Neural progenitor cell (in vitro differentiated cells): ENCODE measurements around the gene INVS. TPM values are rescaled to one million over a fixed set of nuclear protein-coding genes. Genes with fewer than 3 reads are reported as not detected.

ENCODE experiments used
- DNase-seq: peaks from one replicate; pipeline ENCODE4 v3.0.0-alpha.2; 2016; ENCODE audit warnings: low spot score
- H2AFZ ChIP-seq: fragments of 200-600 bp; sonication (generic); replicated peaks from 2 replicates; pipeline ENCODE4 v1.6.1; 2016; ENCODE audit warnings: antibody characterized with exemption
- H3F3A ChIP-seq: fragments of 200-600 bp; sonication (generic); 2 replicates; pipeline ENCODE4 v1.6.1; 2016; ENCODE audit warnings: antibody characterized with exemption, low read depth
- H3K27ac ChIP-seq: fragments of 200-600 bp; sonication (generic); 2 replicates; pipeline ENCODE4 v1.5.1; 2016; ENCODE audit warnings: mild to moderate bottlenecking
- H3K27me3 ChIP-seq: fragments of 200-600 bp; sonication (generic); 2 replicates; pipeline ENCODE4 v1.6.1; 2016; ENCODE audit warnings: mild to moderate bottlenecking, moderate library complexity
- H3K36me3 ChIP-seq: fragments of 200-600 bp; sonication (generic); 2 replicates; pipeline ENCODE4 v1.5.1; 2016
- H3K4me1 ChIP-seq: fragments of 200-600 bp; sonication (generic); 2 replicates; pipeline ENCODE4 v1.6.1; 2016; ENCODE audit warnings: mixed run types
- H3K4me2 ChIP-seq: fragments of 200-600 bp; sonication (generic); 2 replicates; pipeline ENCODE4 v1.6.1; 2016
- H3K4me3 ChIP-seq: fragments of 200-600 bp; sonication (generic); 2 replicates; pipeline ENCODE4 v1.5.1; 2016
- H3K79me2 ChIP-seq: fragments of 200-600 bp; sonication (generic); 2 replicates; pipeline ENCODE4 v1.6.1; 2016; ENCODE audit warnings: low read depth
- H3K9ac ChIP-seq: fragments of 200-600 bp; sonication (generic); 2 replicates; pipeline ENCODE4 v1.6.1; 2016
- H3K9me3 ChIP-seq: fragments of 200-600 bp; sonication (generic); 2 replicates; pipeline ENCODE4 v1.5.1; 2016; ENCODE audit warnings: low read depth
- H4K20me1 ChIP-seq: fragments of 200-600 bp; sonication (generic); 2 replicates; pipeline ENCODE4 v1.6.1; 2016; ENCODE audit warnings: low read depth
- H3K27ac Mint-ChIP-seq: 3 replicates; pipeline ENCODE4 v1.8.0; 2021; ENCODE audit warnings: mixed read lengths
- H3K27me3 Mint-ChIP-seq: 2 replicates; pipeline ENCODE4 v1.8.0; 2022; ENCODE audit warnings: low read depth, mild to moderate bottlenecking, inconsistent platforms, moderate library complexity, mixed read lengths; ENCODE audit not compliant: insufficient read depth
- H3K36me3 Mint-ChIP-seq: 3 replicates; pipeline ENCODE4 v1.8.0; 2021; ENCODE audit warnings: mixed read lengths
- H3K4me1 Mint-ChIP-seq: 3 replicates; pipeline ENCODE4 v1.8.0; 2021; ENCODE audit warnings: mixed read lengths
- H3K4me3 Mint-ChIP-seq: 3 replicates; pipeline ENCODE4 v1.8.0; 2021; ENCODE audit warnings: mild to moderate bottlenecking, moderate library complexity, mixed read lengths
- H3K9me3 Mint-ChIP-seq: 3 replicates; pipeline ENCODE4 v1.8.0; 2020; ENCODE audit warnings: mixed read lengths
- EZH2 ChIP-seq: fragments of 200-600 bp; sonication (generic); IDR thresholded peaks from 2 replicates; pipeline ENCODE4 v1.6.1; 2017; ENCODE audit warnings: antibody characterized with exemption, mild to moderate bottlenecking, moderate library complexity
- EZH2phosphoT487 ChIP-seq: fragments of 200-600 bp; sonication (generic); IDR thresholded peaks from 2 replicates; pipeline ENCODE4 v1.6.1; 2017; ENCODE audit warnings: antibody characterized with exemption
- total RNA-seq: library from RNA; depleted of rRNA; stranded (reverse); fragments of >200 nt; gene quantifications from 2 replicates; pipeline ENCODE4 v1.2.3, GENCODE V29; 2015; ENCODE audit warnings: low replicate concordance
- TF ChIP-seq, protein P1 (sequence below): fragments of 200-600 bp; sonication (generic); IDR thresholded peaks from 2 replicates; pipeline ENCODE4 v1.5.1; 2017; ENCODE audit warnings: antibody characterized with exemption, mild to moderate bottlenecking

The INVS gene
- total RNA-seq, 1 donor from 2014 or later, result 29.2 TPM

DNA sequence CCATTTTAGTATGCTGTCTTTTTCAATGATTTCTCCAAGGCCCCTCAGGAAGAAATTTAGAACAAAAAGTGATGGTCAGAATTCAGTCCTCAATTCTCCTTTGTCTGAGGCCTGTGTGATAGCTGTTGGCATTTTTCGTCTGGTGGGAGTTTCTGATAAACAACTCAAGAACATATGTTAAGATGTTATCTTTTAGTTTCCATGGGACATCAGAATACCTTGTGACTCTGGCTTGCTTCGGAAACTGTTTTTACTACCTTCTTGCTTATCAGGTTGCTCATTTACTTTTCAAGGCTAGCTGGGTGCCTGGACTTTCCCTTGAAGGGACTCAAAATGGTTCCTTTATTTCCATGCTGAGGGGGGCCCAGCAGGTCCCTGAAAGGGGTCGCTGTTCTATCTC, 97.2 kb downstream of the INVS start:
- no peaks in the 10 kb centered on the region for H3K4me1 ChIP-seq
- TF ChIP-seq EZH2, result no peak
- TF ChIP-seq, protein P1, sequence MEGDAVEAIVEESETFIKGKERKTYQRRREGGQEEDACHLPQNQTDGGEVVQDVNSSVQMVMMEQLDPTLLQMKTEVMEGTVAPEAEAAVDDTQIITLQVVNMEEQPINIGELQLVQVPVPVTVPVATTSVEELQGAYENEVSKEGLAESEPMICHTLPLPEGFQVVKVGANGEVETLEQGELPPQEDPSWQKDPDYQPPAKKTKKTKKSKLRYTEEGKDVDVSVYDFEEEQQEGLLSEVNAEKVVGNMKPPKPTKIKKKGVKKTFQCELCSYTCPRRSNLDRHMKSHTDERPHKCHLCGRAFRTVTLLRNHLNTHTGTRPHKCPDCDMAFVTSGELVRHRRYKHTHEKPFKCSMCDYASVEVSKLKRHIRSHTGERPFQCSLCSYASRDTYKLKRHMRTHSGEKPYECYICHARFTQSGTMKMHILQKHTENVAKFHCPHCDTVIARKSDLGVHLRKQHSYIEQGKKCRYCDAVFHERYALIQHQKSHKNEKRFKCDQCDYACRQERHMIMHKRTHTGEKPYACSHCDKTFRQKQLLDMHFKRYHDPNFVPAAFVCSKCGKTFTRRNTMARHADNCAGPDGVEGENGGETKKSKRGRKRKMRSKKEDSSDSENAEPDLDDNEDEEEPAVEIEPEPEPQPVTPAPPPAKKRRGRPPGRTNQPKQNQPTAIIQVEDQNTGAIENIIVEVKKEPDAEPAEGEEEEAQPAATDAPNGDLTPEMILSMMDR, result no peak
- Mint-ChIP-seq H3K36me3 (peaks cover 27% of the 10 kb centered on the region), H3K4me1 (no peaks in the 10 kb centered on the region), H3K27ac (no peak overlapping the region), H3K4me3 (no peak overlapping the region), H3K27me3 (no peaks in the 10 kb centered on the region), H3K9me3 (peaks cover 11% of the 10 kb centered on the region)
- peaks cover 5% of the 10 kb centered on the region for H3K9me3 ChIP-seq
- H3K36me3 ChIP-seq, result peaks cover 7% of the 10 kb centered on the region
- H3K9ac ChIP-seq, result no peak overlapping the region
- H3K4me2 ChIP-seq, result no peak overlapping the region
- no peak overlapping the region for H2AFZ ChIP-seq
- H4K20me1 ChIP-seq, result no peaks in the 10 kb centered on the region
- no peak for DNase-seq
- no peak overlapping the region for H3K4me3 ChIP-seq
- H3K27me3 ChIP-seq, result no peaks in the 10 kb centered on the region
- H3K27ac ChIP-seq, result no peak overlapping the region
- no peaks in the 10 kb centered on the region for H3K79me2 ChIP-seq
- no peaks in the 10 kb centered on the region for H3F3A ChIP-seq

DNA sequence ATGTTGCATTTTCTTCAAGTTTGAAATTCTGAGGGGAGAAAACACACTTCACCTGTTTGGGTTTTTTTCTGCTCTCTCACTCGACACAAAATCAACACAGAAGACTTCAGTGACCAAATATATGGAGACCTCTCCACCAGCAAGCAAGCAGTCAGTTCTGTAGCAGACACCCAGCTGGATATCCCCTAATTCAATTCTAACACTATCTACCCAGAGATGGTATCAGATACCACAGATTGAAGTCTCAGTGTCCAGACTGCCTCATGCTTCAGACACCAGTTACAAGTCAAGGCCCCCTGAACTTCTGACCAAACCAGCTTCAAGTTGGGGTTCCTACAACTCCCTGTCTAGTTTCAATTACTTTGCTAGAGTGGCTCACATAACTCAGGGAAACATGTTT, 97.8 kb downstream of the INVS start:
- H3K9me3 ChIP-seq, result no peaks in the 10 kb centered on the region
- no peaks in the 10 kb centered on the region for H3F3A ChIP-seq
- H3K27ac ChIP-seq, result no peak overlapping the region
- DNase-seq, result no peak
- no peak overlapping the region for H3K4me3 Mint-ChIP-seq
- H3K4me2 ChIP-seq, result no peak overlapping the region
- no peak overlapping the region for H3K27ac Mint-ChIP-seq
- H3K4me1 Mint-ChIP-seq, result no peaks in the 10 kb centered on the region
- H2AFZ ChIP-seq, result no peak overlapping the region
- no peak overlapping the region for H3K9ac ChIP-seq
- no peaks in the 10 kb centered on the region for H3K27me3 ChIP-seq
- no peak for TF ChIP-seq EZH2
- TF ChIP-seq EZH2phosphoT487, result no peak
- TF ChIP-seq, protein P1, result no peak
- H3K36me3 ChIP-seq, result peaks cover 1% of the 10 kb centered on the region
- H3K27me3 Mint-ChIP-seq, result no peaks in the 10 kb centered on the region
- peaks cover 22% of the 10 kb centered on the region for H3K36me3 Mint-ChIP-seq
- no peaks in the 10 kb centered on the region for H4K20me1 ChIP-seq
- H3K4me1 ChIP-seq, result no peaks in the 10 kb centered on the region
- no peak overlapping the region for H3K4me3 ChIP-seq
- H3K79me2 ChIP-seq, result no peaks in the 10 kb centered on the region
- H3K9me3 Mint-ChIP-seq, result peaks cover 5% of the 10 kb centered on the region

DNA sequence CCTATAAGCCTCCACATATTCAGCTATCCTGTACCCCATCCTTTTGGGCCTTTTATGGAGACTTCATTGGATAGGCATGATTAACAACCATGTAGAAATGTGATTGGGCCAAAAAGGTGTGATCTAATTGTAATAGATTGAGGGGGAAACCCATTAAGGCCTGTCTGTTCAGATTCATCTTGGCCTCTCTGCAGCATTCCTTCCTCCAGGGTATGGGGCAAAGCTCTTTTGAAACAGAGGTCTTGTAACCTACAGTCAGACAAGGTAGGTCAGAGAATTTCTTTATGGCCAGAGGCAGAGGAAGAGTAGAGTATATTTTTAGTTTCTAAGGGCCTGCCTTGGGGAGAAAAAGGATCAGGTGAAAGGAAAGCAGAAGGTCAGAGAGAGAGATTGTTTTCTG, 98.5 kb downstream of the INVS start:
- Mint-ChIP-seq H3K4me1 (no peaks in the 10 kb centered on the region), H3K27ac (no peak overlapping the region), H3K9me3 (no peaks in the 10 kb centered on the region), H3K36me3 (peaks cover 19% of the 10 kb centered on the region), H3K27me3 (no peaks in the 10 kb centered on the region), H3K4me3 (no peak overlapping the region)
- Histone ChIP-seq H3K4me3 (no peak overlapping the region), H3K27ac (no peak overlapping the region), H3K4me2 (no peak overlapping the region), H4K20me1 (no peaks in the 10 kb centered on the region), H3F3A (no peaks in the 10 kb centered on the region), H2AFZ (no peak overlapping the region), H3K9ac (no peak overlapping the region), H3K79me2 (no peaks in the 10 kb centered on the region), H3K36me3 (no peaks in the 10 kb centered on the region), H3K9me3 (no peaks in the 10 kb centered on the region), H3K27me3 (no peaks in the 10 kb centered on the region), H3K4me1 (no peaks in the 10 kb centered on the region)
- TF ChIP-seq EZH2, result no peak
- TF ChIP-seq EZH2phosphoT487, result no peak
- TF ChIP-seq, protein P1, result no peak
- no peak for DNase-seq
